GM15510 (cell line): Measurements from ENCODE around the gene FERMT1.

Experiments used
- POLR2A ChIP-seq: IDR thresholded peaks from 3 replicates; pipeline ENCODE4 v1.6.1; 2011; ENCODE audit warnings: borderline replicate concordance; ENCODE audit not compliant: insufficient read length; ENCODE audit errors: extremely low read depth

The FERMT1 gene, protein sequence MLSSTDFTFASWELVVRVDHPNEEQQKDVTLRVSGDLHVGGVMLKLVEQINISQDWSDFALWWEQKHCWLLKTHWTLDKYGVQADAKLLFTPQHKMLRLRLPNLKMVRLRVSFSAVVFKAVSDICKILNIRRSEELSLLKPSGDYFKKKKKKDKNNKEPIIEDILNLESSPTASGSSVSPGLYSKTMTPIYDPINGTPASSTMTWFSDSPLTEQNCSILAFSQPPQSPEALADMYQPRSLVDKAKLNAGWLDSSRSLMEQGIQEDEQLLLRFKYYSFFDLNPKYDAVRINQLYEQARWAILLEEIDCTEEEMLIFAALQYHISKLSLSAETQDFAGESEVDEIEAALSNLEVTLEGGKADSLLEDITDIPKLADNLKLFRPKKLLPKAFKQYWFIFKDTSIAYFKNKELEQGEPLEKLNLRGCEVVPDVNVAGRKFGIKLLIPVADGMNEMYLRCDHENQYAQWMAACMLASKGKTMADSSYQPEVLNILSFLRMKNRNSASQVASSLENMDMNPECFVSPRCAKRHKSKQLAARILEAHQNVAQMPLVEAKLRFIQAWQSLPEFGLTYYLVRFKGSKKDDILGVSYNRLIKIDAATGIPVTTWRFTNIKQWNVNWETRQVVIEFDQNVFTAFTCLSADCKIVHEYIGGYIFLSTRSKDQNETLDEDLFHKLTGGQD

GRCh38 chr20:6122873-6123648, at the start of gene FERMT1:
TSS of gene FERMT1 (minus strand) at chr20:6123030. CDS start at chr20:6119554, 3,476 bp downstream.
- no peak for TF ChIP-seq POLR2A

DNA sequence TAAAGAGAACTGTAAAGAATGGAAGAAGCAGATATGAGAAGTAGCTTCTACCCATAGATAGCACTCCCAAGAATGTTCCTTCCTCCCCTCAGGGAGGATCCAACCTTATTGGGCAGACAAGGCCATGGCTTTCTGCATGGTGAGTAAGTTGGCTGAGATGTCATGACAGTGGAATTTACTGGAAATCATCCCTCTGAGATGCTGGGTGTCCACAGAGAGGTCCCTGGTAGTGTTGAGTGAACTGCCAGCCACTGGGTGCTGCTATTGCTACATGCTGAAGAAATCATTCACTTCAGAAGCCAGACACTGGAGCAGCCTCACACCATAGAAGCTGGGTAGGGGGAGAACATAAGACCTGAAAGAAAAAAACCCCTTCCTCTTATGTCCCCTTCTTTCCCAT, 46.4 kb upstream of the FERMT1 start:
- TF ChIP-seq POLR2A = no peak

GRCh38 chr20:6168204-6168603, 45.4 kb upstream of the FERMT1 start:
- TF ChIP-seq POLR2A = no peak

DNA sequence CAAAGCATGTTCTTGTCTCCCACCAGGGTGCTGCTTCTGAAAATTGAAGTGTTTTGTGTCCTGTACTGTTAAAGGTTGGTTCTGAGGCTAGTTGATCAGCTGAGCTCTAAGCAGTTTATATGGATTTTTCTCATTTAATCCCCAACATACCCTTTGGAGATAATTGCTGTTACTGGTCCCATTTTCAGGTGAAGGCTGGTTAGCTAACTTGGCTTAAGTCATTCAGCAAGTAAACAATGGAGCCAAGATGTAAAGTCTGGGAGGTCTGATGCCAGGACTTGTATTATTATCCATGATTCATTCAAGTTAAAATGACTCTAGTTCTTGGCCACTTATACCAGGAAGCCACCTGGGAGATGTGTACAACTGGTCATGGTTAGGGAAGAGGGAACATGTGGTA, 42.5 kb upstream of the FERMT1 start:
- no peak for TF ChIP-seq POLR2A

DNA sequence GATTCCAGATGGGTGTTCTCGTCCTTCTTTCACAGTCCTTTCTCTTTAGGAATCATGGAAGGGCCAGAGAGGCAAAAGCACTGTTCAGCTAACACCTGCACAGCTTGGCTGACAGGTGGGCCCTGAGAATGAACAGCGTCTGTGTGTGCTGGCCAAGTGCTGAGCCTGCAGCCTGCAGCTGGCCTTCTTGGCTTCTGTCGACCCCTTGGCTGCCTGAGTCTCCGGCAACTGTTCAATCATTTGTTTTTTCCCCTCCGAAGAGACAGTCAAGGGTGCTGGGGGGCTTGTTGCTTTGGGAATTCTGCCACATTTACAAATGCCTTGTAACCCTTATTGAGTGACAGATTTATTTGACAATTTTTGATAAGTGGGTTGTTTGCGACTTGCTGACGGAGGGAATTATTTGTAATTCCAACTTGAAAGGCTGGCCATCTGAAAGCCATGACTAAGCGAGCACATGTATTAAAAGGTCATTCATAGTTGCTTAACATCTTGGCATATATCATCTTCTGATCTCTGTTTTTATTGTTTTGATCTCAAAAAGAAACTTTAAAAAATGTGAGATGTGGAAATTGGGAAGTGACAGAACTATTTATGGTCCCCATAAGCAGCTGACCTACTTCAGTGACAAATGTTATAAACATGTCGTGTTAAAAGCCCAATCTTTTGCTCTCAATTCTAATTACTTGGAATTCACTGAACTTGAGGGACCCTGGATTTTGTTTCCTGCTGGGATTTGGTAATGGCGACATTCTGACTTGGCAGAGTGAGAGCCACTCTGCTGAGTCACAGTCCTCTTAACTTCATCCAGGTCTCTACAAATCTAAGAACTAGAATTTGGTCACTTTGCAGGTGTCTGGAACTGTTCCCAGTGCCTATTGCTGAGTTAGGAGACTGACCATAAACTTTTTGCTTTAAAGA, 41.9 kb upstream of the FERMT1 start:
- no peak for TF ChIP-seq POLR2A

DNA sequence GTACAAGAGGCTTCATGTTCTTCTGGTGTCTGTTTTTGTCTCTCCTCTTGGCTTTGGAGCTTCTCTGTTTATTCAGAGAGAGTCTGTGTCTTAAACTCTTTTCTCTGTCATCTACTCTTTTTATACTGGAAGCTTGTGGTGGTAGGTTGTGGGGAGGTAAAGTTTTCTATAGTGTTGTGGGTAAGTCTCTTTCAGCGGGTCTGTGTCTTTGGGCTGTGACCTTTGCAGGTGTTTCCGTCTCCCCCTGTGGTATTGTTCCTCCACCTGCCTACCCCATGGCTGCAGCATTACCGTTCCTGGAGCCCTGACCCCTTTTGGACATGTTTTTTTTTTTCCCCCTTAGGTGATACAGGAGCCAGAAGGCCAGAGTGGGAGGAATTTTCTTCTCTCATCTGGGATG, 37.9 kb upstream of the FERMT1 start:
- TF ChIP-seq POLR2A = no peak

DNA sequence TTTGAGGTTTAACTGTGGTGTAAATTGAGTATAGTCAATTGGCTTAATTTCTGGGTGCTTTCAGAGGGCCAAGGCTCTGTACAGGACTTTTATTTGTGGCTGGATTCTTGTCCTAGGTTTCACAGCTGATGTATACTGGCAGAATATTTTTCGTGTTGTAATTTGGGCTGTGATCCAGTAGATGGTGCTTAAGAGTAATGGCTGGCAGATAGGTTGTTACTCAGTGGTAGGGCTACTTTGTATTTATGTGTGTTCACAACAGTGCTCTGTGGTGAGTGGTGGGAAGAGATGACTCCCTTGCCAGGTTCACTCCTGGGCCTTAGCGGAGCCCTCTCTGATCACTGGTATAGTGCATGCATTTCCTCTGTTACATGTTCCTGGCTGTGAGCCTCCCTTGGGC, 34.5 kb upstream of the FERMT1 start:
- TF ChIP-seq POLR2A = no peak

- TF ChIP-seq POLR2A = no peak
Measured at GRCh38 chr20:6152777-6153176, 29.9 kb upstream of the FERMT1 start.

GRCh38 chr20:6148073-6148472, 25.2 kb upstream of the FERMT1 start:
- no peak for TF ChIP-seq POLR2A

DNA sequence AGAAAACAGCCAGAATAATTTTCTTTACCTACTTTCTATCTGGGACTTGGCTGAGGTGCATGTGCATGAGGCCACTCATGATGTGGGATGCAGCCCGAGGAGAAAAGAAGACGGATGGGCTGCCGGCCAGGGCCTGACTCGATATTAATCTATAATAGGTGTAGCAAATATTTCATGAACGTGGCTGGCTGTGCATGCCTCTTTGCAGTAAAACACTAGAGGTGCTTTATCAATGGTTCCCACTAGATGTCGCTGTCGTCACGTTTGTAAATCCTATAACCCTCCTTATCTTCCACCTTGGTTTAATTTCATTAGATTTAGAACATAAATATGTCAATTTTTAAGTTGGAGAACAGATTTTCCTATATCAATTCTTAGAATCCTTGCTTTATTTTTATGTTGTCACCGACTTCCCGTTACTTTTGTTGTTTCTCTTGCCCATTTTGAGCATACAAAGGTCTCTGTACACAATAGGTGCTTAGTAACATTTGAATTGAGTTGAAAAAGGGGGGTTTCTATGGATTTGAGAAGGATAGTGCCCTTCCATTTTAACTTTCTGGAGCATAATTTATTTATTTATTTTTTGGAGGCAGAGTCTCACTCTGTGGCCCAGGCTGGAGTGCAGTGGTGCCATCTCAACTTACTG, 19.6 kb upstream of the FERMT1 start:
- TF ChIP-seq POLR2A = no peak

DNA sequence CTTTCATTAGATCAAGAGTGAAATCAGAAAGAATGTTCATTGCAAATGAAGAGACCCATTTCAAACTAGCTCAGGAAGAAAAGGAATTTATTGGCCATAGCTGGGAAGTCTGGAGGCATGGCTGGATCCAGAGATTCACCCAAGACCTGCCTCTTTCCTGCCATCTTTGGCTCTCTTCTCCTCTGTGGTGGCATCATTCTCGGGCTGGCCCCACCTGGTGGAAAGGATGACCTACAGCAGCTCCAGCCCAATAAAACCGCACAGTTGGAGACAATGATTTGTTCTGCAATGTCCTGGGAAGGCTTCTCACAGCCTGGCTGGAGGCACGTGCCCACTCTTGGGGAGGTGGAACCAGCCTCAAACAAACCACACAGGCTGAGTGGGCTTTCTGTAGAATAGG, 18.1 kb upstream of the FERMT1 start:
- no peak for TF ChIP-seq POLR2A

GRCh38 chr20:6135347-6135746, 12.5 kb upstream of the FERMT1 start:
- TF ChIP-seq POLR2A = no peak

DNA sequence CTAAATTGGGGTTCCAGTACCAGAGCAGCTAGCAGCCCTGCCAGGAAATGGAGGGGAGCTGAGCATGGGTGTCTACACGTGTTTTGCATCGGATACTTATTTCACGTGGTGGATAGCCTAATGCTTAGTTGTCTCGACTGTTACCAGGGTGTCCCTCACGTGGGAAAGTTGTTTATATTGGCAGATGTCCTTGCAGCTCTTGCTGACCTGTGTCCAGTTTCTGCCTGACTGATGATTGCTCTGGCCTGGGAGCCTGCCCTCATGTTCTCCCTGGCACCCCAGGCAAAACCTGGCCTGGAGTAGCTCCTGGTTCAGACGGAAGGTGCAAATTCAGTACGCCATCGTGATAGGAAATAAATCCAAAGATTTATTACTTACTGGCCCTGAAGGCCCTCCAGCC, 11.8 kb upstream of the FERMT1 start:
- no peak for TF ChIP-seq POLR2A

DNA sequence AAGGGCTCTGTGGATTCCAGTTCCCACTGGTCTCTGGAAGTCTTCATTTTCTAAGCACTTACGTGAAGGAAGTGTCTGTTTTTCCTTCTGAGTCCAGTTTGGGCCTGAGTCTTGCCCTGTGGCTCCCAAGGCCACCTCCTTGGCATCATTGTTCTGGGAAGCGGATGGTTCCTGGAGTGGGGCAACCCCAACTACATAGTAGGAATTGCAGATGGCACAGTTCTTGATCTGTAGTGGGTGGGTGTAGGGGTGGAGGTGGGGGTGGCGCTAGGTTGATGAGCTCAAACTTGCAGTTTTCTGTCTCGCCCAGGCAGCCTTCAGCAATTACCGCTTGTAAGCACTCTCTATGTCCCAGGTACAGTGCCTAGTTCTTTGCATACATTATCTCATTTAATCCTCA, 7.2 kb upstream of the FERMT1 start:
- no peak for TF ChIP-seq POLR2A

DNA sequence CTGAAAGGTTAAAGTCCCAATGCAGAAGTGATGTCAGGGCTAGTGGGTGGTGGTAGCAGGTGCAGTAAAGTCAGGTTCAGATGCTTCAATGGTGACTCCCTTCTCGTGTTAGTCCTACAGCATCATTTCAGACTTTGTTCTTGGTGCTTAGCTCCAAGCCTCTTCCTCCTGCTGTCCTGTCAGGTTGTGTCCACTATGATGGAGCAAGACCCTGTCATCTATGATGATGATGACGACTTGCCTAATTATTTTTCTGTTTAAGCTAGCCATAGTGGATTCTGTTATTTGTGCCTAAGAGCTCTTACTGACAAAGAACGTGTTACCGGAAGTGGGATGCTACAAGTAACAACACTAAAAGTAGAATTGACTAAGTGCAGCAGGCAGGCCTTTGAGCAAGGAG, 5.0 kb upstream of the FERMT1 start:
- TF ChIP-seq POLR2A = no peak

- no peak for TF ChIP-seq POLR2A
Measured at GRCh38 chr20:6126846-6127245, 4.0 kb upstream of the FERMT1 start.
